Activated T-helper 1 cell treated with anti-CD3 and anti-CD28 coated beads, Interleukin-12 subunit alpha, Interleukin-12 subunit beta, Interleukin-2, Interleukin-4 antibody, amounts not matched to agents 30 ng/mL and 10 ng/mL and 1 ng/mL, durations not matched to agents 14 hours and 24 hours and 36 hours (primary cell): ENCODE data around the gene XPR1. TPM values are rescaled to one million over a fixed set of nuclear protein-coding genes. Genes with fewer than 3 reads are reported as not detected.
"Not testable (repeated sequence)": the region's sequence is repeated elsewhere in the genome, so short reads cannot be mapped to it uniquely, and the experiment has no call there.

Experiments used
- DNase-seq: peaks from one replicate; pipeline ENCODE4 v3.0.0; 2021; ENCODE audit warnings: low spot score
- H3K27ac Mint-ChIP-seq: one replicate; pipeline ENCODE4 v1.8.0; 2021; ENCODE audit warnings: mild to moderate bottlenecking, mixed read lengths
- H3K27me3 Mint-ChIP-seq: one replicate; pipeline ENCODE4 v1.8.0; 2022; ENCODE audit warnings: mild to moderate bottlenecking, moderate library complexity, mixed read lengths; ENCODE audit not compliant: insufficient read depth
- H3K36me3 Mint-ChIP-seq: one replicate; pipeline ENCODE4 v1.8.0; 2021; ENCODE audit warnings: low read depth, mixed read lengths
- H3K4me1 Mint-ChIP-seq: one replicate; pipeline ENCODE4 v1.8.0; 2021; ENCODE audit warnings: low read depth, mixed read lengths
- H3K4me3 Mint-ChIP-seq: one replicate; pipeline ENCODE4 v1.8.0; 2021; ENCODE audit warnings: mild to moderate bottlenecking, moderate library complexity, mixed read lengths
- H3K9me3 Mint-ChIP-seq: one replicate; pipeline ENCODE4 v1.8.0; 2021; ENCODE audit warnings: mixed read lengths
- intact Hi-C: fragments of 100-400 bp; cut with micrococcal nuclease; formaldehyde crosslinking; loops from one replicate; pipeline ENCODE4 v1.15.1; 2024
- total RNA-seq: library from RNA; stranded (reverse); gene quantifications from 2 replicates; pipeline ENCODE4 v1.2.3, GENCODE V29; 2022

Gene XPR1
- total RNA-seq, 1 donor from 2014 or later, result 21.2 TPM

- H3K9me3 Mint-ChIP-seq, result no peaks in the 10 kb centered on the region
- H3K27ac Mint-ChIP-seq, result no peak overlapping the region
- H3K27me3 Mint-ChIP-seq, result no peaks in the 10 kb centered on the region
- DNase-seq, result no peak
- no peak overlapping the region for H3K4me3 Mint-ChIP-seq
- H3K4me1 Mint-ChIP-seq, result peaks cover 5% of the 10 kb centered on the region
- H3K36me3 Mint-ChIP-seq, result peaks cover 11% of the 10 kb centered on the region
- intact Hi-C loops, result no loop called here
Measured at GRCh38 chr1:180789460-180789859, 157.6 kb downstream of the XPR1 start.

- not testable (repeated sequence) for H3K4me1 Mint-ChIP-seq, DNase-seq
- peaks cover 11% of the 10 kb centered on the region for H3K36me3 Mint-ChIP-seq
Measured at GRCh38 chr1:180791152-180791551, 159.3 kb downstream of the XPR1 start.

DNA sequence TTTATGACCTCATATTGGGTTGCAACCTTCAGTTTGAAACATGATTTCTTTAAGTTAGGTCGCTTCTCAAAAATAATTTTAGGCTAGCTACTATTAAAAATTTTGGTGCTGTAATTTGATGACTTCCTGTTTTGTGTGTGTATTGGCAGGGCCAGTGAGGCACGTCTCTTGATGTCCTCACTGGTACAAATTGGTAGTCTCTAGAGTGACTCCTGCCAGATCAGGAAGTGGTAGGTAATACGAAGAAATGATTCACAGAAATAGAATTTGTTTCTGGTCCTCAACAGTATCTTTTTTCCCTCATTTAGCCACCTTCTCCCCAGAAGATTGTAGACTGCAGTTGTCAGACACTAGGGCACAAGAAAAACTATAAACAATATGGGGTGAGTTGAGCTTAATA, 160.0 kb downstream of the XPR1 start:
- DNase-seq, result no peak
- no peaks in the 10 kb centered on the region for H3K27me3 Mint-ChIP-seq
- H3K27ac Mint-ChIP-seq, result no peak overlapping the region
- H3K36me3 Mint-ChIP-seq, result peaks cover 11% of the 10 kb centered on the region
- intact Hi-C loops, result no loop called here
- H3K4me3 Mint-ChIP-seq, result no peak overlapping the region
- no peaks in the 10 kb centered on the region for H3K9me3 Mint-ChIP-seq
- peaks cover 5% of the 10 kb centered on the region for H3K4me1 Mint-ChIP-seq

More at GRCh38 chr1:180791152-180791551, 159.3 kb downstream of the XPR1 start:
- intact Hi-C loops, H3K4me3 Mint-ChIP-seq, H3K9me3 Mint-ChIP-seq, H3K27ac Mint-ChIP-seq, H3K27me3 Mint-ChIP-seq: not testable (repeated sequence)

GRCh38 chr1:180793451-180793850, 161.6 kb downstream of the XPR1 start:
- peaks cover 5% of the 10 kb centered on the region for H3K4me1 Mint-ChIP-seq
- no peak for DNase-seq
- peaks cover 7% of the 10 kb centered on the region for H3K36me3 Mint-ChIP-seq
- no peaks in the 10 kb centered on the region for H3K27me3 Mint-ChIP-seq
- no peak overlapping the region for H3K4me3 Mint-ChIP-seq
- intact Hi-C loops, result no loop called here
- no peaks in the 10 kb centered on the region for H3K9me3 Mint-ChIP-seq
- no peak overlapping the region for H3K27ac Mint-ChIP-seq

DNA sequence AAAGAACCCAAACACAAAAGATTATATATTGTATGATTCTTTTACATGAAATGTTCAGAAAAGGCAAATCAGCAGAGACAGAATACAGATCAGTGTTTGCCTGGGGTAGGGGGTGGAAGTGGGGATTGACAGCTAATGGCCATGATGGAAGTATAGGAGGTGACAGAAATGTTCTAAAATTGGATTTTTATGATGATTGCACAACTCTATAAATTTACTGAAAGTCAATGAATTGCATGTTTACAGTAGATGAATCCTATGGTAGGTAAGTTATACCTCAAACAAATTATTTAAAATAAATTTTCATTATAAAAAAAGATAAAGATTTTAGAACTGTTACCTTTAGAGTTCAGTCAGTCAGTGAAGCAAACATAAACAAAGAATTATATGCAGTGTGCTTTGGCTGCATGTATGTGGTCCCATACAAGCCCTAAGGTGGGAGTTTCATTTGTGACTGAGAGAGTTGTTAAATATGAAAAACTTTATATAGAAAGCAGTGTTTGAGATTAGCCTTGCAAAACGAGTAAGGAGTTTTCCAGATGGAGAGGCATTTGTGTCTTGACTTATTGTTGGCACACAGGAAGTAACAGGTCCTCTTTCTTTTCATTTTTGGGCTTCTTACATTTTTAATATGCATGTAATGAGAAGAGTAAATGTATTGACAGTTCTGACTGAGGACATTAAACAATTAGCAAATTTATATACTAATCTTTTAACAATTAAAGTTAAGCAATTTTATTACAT, 165.2 kb downstream of the XPR1 start:
- intact Hi-C loops, result no loop called here
- DNase-seq, result no peak
- H3K36me3 Mint-ChIP-seq, result no peaks in the 10 kb centered on the region
- H3K27ac Mint-ChIP-seq, result no peak overlapping the region
- H3K4me3 Mint-ChIP-seq, result no peak overlapping the region
- H3K9me3 Mint-ChIP-seq, result no peaks in the 10 kb centered on the region
- peaks cover 2% of the 10 kb centered on the region for H3K4me1 Mint-ChIP-seq
- H3K27me3 Mint-ChIP-seq, result no peaks in the 10 kb centered on the region

DNA sequence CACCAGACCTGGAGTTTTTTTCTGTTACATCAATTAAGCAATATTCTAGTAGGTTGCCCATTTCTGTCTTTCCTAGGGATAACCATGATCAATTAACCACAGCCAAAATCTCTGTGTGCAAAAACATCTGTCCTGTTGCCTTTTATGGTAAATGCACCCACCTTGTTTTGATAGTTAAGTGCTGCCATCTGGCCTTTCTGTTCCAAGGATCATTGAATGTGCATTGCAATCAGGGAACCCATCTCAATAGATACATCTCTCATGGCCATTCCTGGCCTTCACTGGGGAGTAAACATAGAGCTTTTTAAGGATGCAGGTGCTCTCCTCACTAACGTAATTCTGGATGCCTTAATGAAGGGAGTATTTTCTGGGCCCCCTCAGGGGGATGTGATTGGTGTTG, 169.1 kb downstream of the XPR1 start:
- no peak for DNase-seq
- intact Hi-C loops, result no loop called here
- Mint-ChIP-seq H3K36me3 (peaks cover 9% of the 10 kb centered on the region), H3K4me3 (no peak overlapping the region), H3K4me1 (peaks cover 9% of the 10 kb centered on the region), H3K9me3 (no peaks in the 10 kb centered on the region), H3K27ac (no peak overlapping the region), H3K27me3 (no peaks in the 10 kb centered on the region)

DNA sequence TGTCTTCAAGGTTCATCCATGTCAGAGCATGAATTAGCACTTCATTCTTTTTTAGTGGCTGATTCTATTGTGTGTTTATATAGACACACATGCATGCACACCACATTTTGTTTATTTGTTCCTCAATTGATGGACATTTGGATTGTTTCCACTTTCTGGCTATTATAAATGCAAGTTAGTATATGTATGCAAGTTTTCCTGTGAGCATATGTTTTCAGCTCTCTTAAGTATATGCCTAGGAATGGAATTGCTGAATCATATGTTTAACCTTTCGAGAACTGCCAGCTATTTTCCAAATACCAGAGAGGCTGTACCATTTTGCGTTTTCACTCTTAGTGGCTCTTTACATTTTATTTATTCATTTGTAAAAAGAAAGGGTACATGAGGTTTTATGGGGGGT, 171.0 kb downstream of the XPR1 start:
- Mint-ChIP-seq H3K36me3 (peaks cover 13% of the 10 kb centered on the region), H3K4me1 (peaks cover 9% of the 10 kb centered on the region), H3K4me3 (no peak overlapping the region), H3K27me3 (no peaks in the 10 kb centered on the region), H3K9me3 (no peaks in the 10 kb centered on the region), H3K27ac (no peak overlapping the region)
- intact Hi-C loops, result no loop called here
- no peak for DNase-seq

- no peaks in the 10 kb centered on the region for H3K27me3 Mint-ChIP-seq
- H3K4me3 Mint-ChIP-seq, result no peak overlapping the region
- H3K9me3 Mint-ChIP-seq, result no peaks in the 10 kb centered on the region
- peaks cover 9% of the 10 kb centered on the region for H3K4me1 Mint-ChIP-seq
- peaks cover 13% of the 10 kb centered on the region for H3K36me3 Mint-ChIP-seq
- DNase-seq, result no peak
- no peak overlapping the region for H3K27ac Mint-ChIP-seq
- intact Hi-C loops, result no loop called here
Measured at GRCh38 chr1:180805316-180805715, 173.5 kb downstream of the XPR1 start.

- Mint-ChIP-seq H3K9me3 (no peaks in the 10 kb centered on the region), H3K36me3 (peaks cover 14% of the 10 kb centered on the region), H3K4me3 (no peak overlapping the region), H3K27ac (no peak overlapping the region), H3K4me1 (peaks cover 6% of the 10 kb centered on the region), H3K27me3 (no peaks in the 10 kb centered on the region)
- no peak for DNase-seq
- intact Hi-C loops, result no loop called here
Measured at GRCh38 chr1:180811298-180811697, 179.5 kb downstream of the XPR1 start.

- intact Hi-C loops, result no loop called here
- Mint-ChIP-seq H3K27me3 (no peaks in the 10 kb centered on the region), H3K4me3 (no peak overlapping the region), H3K9me3 (no peaks in the 10 kb centered on the region), H3K36me3 (peaks cover 14% of the 10 kb centered on the region), H3K27ac (no peak overlapping the region), H3K4me1 (peaks cover 6% of the 10 kb centered on the region)
- no peak for DNase-seq
Measured at GRCh38 chr1:180811886-180812285, 180.1 kb downstream of the XPR1 start.

GRCh38 chr1:180814258-180814657, 182.4 kb downstream of the XPR1 start:
- H3K27ac Mint-ChIP-seq, result no peak overlapping the region
- H3K36me3 Mint-ChIP-seq, result peaks cover 11% of the 10 kb centered on the region
- intact Hi-C loops, result no loop called here

GRCh38 chr1:180815188-180815587, 183.4 kb downstream of the XPR1 start:
- H3K9me3 Mint-ChIP-seq, result no peaks in the 10 kb centered on the region
- H3K4me3 Mint-ChIP-seq, result no peak overlapping the region
- H3K4me1 Mint-ChIP-seq, result peaks cover 6% of the 10 kb centered on the region
- no peak overlapping the region for H3K27ac Mint-ChIP-seq
- no peaks in the 10 kb centered on the region for H3K27me3 Mint-ChIP-seq
- peaks cover 12% of the 10 kb centered on the region for H3K36me3 Mint-ChIP-seq
- no peak for DNase-seq
- intact Hi-C loops, result no loop called here

More at GRCh38 chr1:180814258-180814657, 182.4 kb downstream of the XPR1 start:
- Mint-ChIP-seq H3K27me3 (no peaks in the 10 kb centered on the region), H3K4me3 (no peak overlapping the region), H3K9me3 (no peaks in the 10 kb centered on the region), H3K4me1 (peaks cover 6% of the 10 kb centered on the region)
- no peak for DNase-seq

DNA sequence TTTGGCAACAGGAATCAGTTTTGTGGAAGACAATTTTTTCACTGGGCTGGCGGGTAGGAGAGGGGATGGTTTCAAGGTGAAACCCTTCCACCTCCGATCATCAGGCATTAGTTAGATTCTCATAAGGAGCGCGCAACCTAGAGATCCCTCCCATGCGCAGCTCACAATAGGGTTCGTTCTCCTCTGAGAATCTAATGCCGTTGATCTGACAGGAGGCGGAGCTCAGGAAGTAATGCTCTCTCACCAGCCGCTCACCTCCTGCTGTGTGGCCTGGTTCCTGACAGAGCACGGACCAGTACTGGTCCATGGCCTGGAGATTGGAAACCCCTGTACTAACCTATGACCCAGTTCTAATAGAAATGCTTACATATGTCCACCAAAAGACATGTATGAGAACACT, 184.3 kb downstream of the XPR1 start:
- no peak overlapping the region for H3K27ac Mint-ChIP-seq
- H3K4me1 Mint-ChIP-seq, result peaks cover 6% of the 10 kb centered on the region
- H3K36me3 Mint-ChIP-seq, result peaks cover 14% of the 10 kb centered on the region
- no peaks in the 10 kb centered on the region for H3K27me3 Mint-ChIP-seq
- no peak overlapping the region for H3K4me3 Mint-ChIP-seq
- DNase-seq, result no peak
- no peaks in the 10 kb centered on the region for H3K9me3 Mint-ChIP-seq
- intact Hi-C loops, result no loop called here

GRCh38 chr1:180821970-180822369, 190.1 kb downstream of the XPR1 start:
- H3K27ac Mint-ChIP-seq, result no peak overlapping the region
- H3K9me3 Mint-ChIP-seq, result no peaks in the 10 kb centered on the region

More at GRCh38 chr1:180821970-180822369, 190.1 kb downstream of the XPR1 start:
- peaks cover 5% of the 10 kb centered on the region for H3K36me3 Mint-ChIP-seq
- DNase-seq, result no peak
- H3K4me1 Mint-ChIP-seq, result no peaks in the 10 kb centered on the region
- no peaks in the 10 kb centered on the region for H3K27me3 Mint-ChIP-seq
- H3K4me3 Mint-ChIP-seq, result no peak overlapping the region
- intact Hi-C loops, result no loop called here
